HG03575 (cell line): Measurements from ENCODE around the gene GSKIP.

Experiments
- ATAC-seq: cut with Tn5 transposase; IDR thresholded peaks from one replicate; pipeline ENCODE4 v1.9.1; 2021; ENCODE audit not compliant: unreplicated experiment, insufficient number of reproducible peaks, low FRiP score; ENCODE audit errors: extremely low read depth

Gene GSKIP

DNA sequence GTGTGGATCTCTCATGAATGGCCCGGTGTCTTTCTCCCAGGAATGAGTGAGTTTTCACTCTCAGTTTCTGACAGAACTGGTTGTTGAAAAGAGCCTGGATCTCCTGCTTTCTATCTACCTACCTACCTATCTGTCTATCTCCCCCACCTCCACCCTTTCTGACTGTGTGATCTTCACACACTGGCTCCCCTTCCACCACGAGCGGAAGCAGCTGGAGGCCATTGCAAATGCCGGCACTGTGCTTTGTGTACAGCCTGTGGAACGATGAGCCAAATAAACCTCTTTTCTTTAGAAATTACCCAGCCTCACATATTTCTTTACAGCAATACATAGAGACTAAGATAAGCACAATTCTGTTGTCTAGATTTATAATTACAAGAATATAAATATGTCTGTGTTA lies 7.2 kb downstream of the GSKIP start:
- no peak for ATAC-seq

GRCh38 chr14:96373538-96373937 lies 10.2 kb downstream of the GSKIP start:
- ATAC-seq, result no peak

DNA sequence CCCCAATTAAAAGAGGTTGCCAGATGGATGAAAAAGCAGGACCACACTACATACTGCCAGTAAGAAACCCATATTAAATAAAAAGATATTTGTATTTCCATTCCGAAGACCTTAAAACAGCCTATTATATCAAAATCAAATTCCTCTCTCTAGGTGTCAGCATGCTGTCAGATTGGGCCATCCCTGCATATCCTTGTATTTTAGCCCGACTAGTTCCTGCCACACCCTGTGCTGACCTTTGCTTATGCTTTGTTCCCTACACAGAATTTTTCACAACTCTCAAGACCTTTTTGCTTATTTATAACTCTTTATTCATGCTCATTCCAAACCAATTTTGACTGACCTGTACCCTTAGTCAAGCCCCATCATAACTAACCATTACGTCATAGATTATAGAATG lies 12.8 kb downstream of the GSKIP start:
- no peak for ATAC-seq

DNA sequence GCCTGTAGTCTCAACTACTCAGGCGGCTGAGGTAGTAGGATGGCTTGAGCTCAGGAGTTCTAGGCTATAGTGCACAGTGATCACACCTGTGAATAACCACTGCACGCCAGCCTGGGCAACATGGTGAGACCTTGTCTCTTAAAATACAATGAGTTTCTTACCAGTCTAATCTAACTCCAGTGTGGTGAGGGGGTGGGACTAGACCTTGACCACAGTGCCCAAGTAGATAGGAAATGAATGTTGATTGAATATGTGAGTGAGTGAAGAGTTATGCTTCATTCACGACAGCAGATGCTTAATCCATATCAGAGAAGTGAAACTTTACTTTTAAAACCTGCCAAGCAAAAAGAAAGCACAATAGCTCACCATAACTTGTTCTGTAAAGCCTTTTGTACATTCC lies 17.4 kb downstream of the GSKIP start:
- no peak for ATAC-seq

- ATAC-seq, result no peak
Measured at GRCh38 chr14:96383445-96383844, 20.1 kb downstream of the GSKIP start.

- no peak for ATAC-seq
Measured at GRCh38 chr14:96384053-96384452, 20.7 kb downstream of the GSKIP start.

DNA sequence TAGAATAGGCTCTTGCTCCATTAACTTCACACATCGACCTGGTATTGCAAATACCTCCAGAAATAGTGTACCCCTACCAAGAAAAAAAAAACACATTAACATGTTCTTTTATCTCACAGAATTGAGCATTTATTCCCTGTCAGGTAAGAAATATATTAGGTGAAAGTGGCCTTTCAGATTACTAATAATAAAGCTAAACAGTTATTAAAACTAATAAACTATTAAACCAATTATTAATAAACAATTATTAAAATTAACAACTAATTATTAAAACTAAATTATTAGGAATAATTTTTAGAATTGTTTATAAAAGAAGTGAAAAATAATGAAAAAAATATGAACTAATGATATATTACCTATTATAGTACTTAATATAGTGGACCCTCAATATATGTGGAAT lies 21.4 kb downstream of the GSKIP start:
- ATAC-seq, result no peak

GRCh38 chr14:96385385-96385784 lies 22.1 kb downstream of the GSKIP start:
- ATAC-seq, result no peak

GRCh38 chr14:96390965-96391292 lies 27.6 kb downstream of the GSKIP start:
- no peak for ATAC-seq

GRCh38 chr14:96391293-96392118 lies 28.2 kb downstream of the GSKIP start:
- ATAC-seq, result peak; percentile 61

GRCh38 chr14:96393071-96393691 lies 29.9 kb downstream of the GSKIP start:
- no peak for ATAC-seq

GRCh38 chr14:96394047-96394815 lies 30.9 kb downstream of the GSKIP start:
- no peak for ATAC-seq

DNA sequence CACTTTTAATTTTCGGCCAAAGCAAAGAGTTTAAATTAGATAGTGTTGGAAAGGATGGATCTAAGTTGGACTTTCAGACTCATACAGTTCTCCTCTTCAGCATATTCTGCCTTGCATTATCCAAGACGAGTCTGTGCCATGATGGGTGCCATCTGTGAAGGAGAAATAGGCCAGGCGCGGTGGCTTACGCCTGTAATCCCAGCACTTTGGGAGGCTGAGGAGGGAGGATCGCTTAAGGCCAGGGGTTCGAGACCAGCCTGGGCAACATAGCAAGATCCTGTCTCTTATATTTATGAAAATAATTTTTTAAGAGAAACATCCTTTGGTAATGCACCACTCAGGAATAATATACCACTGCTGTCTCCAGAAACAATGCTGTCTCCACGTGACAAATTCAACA lies 35.1 kb downstream of the GSKIP start:
- no peak for ATAC-seq

GRCh38 chr14:96398921-96399320 lies 35.6 kb downstream of the GSKIP start:
- no peak for ATAC-seq

GRCh38 chr14:96399405-96399804 lies 36.1 kb downstream of the GSKIP start:
- ATAC-seq, result no peak

- no peak for ATAC-seq
Measured at GRCh38 chr14:96400495-96400894, 37.2 kb downstream of the GSKIP start.

DNA sequence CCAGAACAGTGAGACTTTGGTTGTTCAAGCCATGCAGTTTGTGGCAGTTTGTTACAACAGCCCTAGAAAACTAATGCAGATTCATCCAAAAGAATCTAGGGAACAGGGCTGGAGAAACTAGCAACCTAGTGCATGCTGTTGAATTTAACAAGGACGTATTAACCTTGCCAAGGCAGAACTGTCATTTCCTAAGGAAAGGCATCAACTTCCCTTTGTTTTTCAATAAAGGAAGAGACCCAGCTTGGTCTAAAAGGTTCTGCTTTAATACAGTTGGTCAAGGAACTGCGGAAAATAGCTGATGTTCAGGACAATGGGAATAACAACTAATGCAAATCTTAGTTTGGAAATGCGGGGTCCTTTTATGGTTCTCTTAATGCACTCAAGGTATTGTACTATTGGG lies 40.1 kb downstream of the GSKIP start:
- ATAC-seq, result no peak

GRCh38 chr14:96405677-96406076 lies 42.4 kb downstream of the GSKIP start:
- ATAC-seq, result no peak

- ATAC-seq, result no peak
Measured at GRCh38 chr14:96407935-96408570, 44.7 kb downstream of the GSKIP start.

- no peak for ATAC-seq
Measured at GRCh38 chr14:96408608-96409007, 45.3 kb downstream of the GSKIP start.
